HUES6 (cell line): ENCODE data around the gene PRR22.

Experiments
- H3K27ac ChIP-seq: 2 replicates; pipeline ENCODE4 v1.7.0; 2013; ENCODE audit warnings: low read depth, mild to moderate bottlenecking, low read length, inconsistent platforms
- H3K27me3 ChIP-seq: 2 replicates; pipeline ENCODE4 v1.6.1; 2013; ENCODE audit warnings: low read length; ENCODE audit not compliant: control insufficient read depth, insufficient read depth
- H3K36me3 ChIP-seq: 2 replicates; pipeline ENCODE4 v1.6.1; 2013; ENCODE audit warnings: low read length; ENCODE audit not compliant: control insufficient read depth, insufficient read depth
- H3K4me1 ChIP-seq: 2 replicates; pipeline ENCODE4 v1.6.1; 2013; ENCODE audit warnings: low read length; ENCODE audit not compliant: control insufficient read depth, insufficient read depth
- H3K4me3 ChIP-seq: 2 replicates; pipeline ENCODE4 v1.5.1; 2013; ENCODE audit warnings: low read depth, low read length
- H3K9ac ChIP-seq: one replicate; pipeline ENCODE4 v1.6.1; 2013; ENCODE audit warnings: mild to moderate bottlenecking, low read length
- H3K9me3 ChIP-seq: 2 replicates; pipeline ENCODE4 v1.6.1; 2013; ENCODE audit warnings: low read depth, low read length; ENCODE audit not compliant: control insufficient read depth, insufficient read depth

The PRR22 gene

GRCh38 chr19:5825178-5825577 is 40.6 kb upstream of the PRR22 start:
- Histone ChIP-seq H3K27me3 (no peaks in the 10 kb centered on the region; the same call in 1 of the 2 replicates), H3K9ac (no peak overlapping the region), H3K36me3 (no peaks in the 10 kb centered on the region), H3K9me3 (no peaks in the 10 kb centered on the region), H3K4me3 (no peak overlapping the region), H3K4me1 (peaks cover 11% of the 10 kb centered on the region; the same call in 1 of the 2 replicates), H3K27ac (no peak overlapping the region)

- Histone ChIP-seq H3K4me1 (peaks cover 11% of the 10 kb centered on the region; the same call in 1 of the 2 replicates), H3K9me3 (no peaks in the 10 kb centered on the region), H3K36me3 (no peaks in the 10 kb centered on the region), H3K4me3 (no peak overlapping the region), H3K9ac (no peak overlapping the region), H3K27ac (no peak overlapping the region), H3K27me3 (no peaks in the 10 kb centered on the region; the same call in 1 of the 2 replicates)
Measured at GRCh38 chr19:5824751-5825150, 40.2 kb upstream of the PRR22 start.

GRCh38 chr19:5823579-5824281 is 39.2 kb upstream of the PRR22 start:
- no peak overlapping the region for H3K4me3 ChIP-seq
- no peaks in the 10 kb centered on the region for H3K9me3 ChIP-seq
- H3K27ac ChIP-seq = no peak overlapping the region
- no peak overlapping the region for H3K9ac ChIP-seq
- no peaks in the 10 kb centered on the region for H3K36me3 ChIP-seq
- H3K4me1 ChIP-seq = peaks cover 6% of the 10 kb centered on the region; the same call in 1 of the 2 replicates
- no peaks in the 10 kb centered on the region; the same call in 1 of the 2 replicates for H3K27me3 ChIP-seq

- Histone ChIP-seq H3K4me3 (no peak overlapping the region), H3K9me3 (no peaks in the 10 kb centered on the region), H3K36me3 (no peaks in the 10 kb centered on the region), H3K27me3 (no peaks in the 10 kb centered on the region; the same call in 1 of the 2 replicates), H3K4me1 (peaks cover 6% of the 10 kb centered on the region; the same call in 1 of the 2 replicates), H3K9ac (no peak overlapping the region), H3K27ac (no peak overlapping the region)
Measured at GRCh38 chr19:5822181-5822844, 37.8 kb upstream of the PRR22 start.

- H3K27me3 ChIP-seq = no peaks in the 10 kb centered on the region; the same call in 1 of the 2 replicates
- H3K27ac ChIP-seq = no peak overlapping the region
- H3K9me3 ChIP-seq = no peaks in the 10 kb centered on the region
- no peaks in the 10 kb centered on the region for H3K36me3 ChIP-seq
- H3K4me1 ChIP-seq = peaks cover 4% of the 10 kb centered on the region; the same call in 1 of the 2 replicates
- H3K9ac ChIP-seq = no peak overlapping the region
- no peak overlapping the region for H3K4me3 ChIP-seq
Measured at GRCh38 chr19:5821521-5822180, 37.1 kb upstream of the PRR22 start.

- no peaks in the 10 kb centered on the region for H3K36me3 ChIP-seq
- no peaks in the 10 kb centered on the region for H3K4me1 ChIP-seq
- no peaks in the 10 kb centered on the region; the same call in 1 of the 2 replicates for H3K27me3 ChIP-seq
- no peaks in the 10 kb centered on the region for H3K9me3 ChIP-seq
- no peak overlapping the region for H3K4me3 ChIP-seq
- no peak overlapping the region for H3K27ac ChIP-seq
- no peak overlapping the region for H3K9ac ChIP-seq
Measured at GRCh38 chr19:5820785-5821184, 36.2 kb upstream of the PRR22 start.

GRCh38 chr19:5818594-5818993 is 34.0 kb upstream of the PRR22 start:
- Histone ChIP-seq H3K4me1 (no peaks in the 10 kb centered on the region), H3K27me3 (no peaks in the 10 kb centered on the region; the same call in 1 of the 2 replicates), H3K36me3 (no peaks in the 10 kb centered on the region), H3K9me3 (no peaks in the 10 kb centered on the region), H3K27ac (no peak overlapping the region), H3K9ac (no peak overlapping the region), H3K4me3 (no peak overlapping the region)

GRCh38 chr19:5817218-5817617 is 32.7 kb upstream of the PRR22 start:
- H3K9ac ChIP-seq = no peak overlapping the region
- no peak overlapping the region for H3K27ac ChIP-seq
- H3K4me3 ChIP-seq = no peak overlapping the region
- H3K27me3 ChIP-seq = no peaks in the 10 kb centered on the region; the same call in 1 of the 2 replicates
- no peaks in the 10 kb centered on the region for H3K4me1 ChIP-seq
- H3K9me3 ChIP-seq = no peaks in the 10 kb centered on the region
- no peaks in the 10 kb centered on the region for H3K36me3 ChIP-seq

GRCh38 chr19:5814852-5815246 is 30.3 kb upstream of the PRR22 start:
- Histone ChIP-seq H3K27me3 (no peaks in the 10 kb centered on the region; the same call in 1 of the 2 replicates), H3K9ac (no peak overlapping the region), H3K9me3 (no peaks in the 10 kb centered on the region), H3K4me3 (no peak overlapping the region), H3K27ac (no peak overlapping the region), H3K4me1 (no peaks in the 10 kb centered on the region), H3K36me3 (no peaks in the 10 kb centered on the region)

- no peaks in the 10 kb centered on the region; the same call in 1 of the 2 replicates for H3K27me3 ChIP-seq
- H3K9ac ChIP-seq = no peak overlapping the region
- H3K27ac ChIP-seq = no peak overlapping the region
Measured at GRCh38 chr19:5814123-5814851, 29.7 kb upstream of the PRR22 start.

More at GRCh38 chr19:5814123-5814851, 29.7 kb upstream of the PRR22 start:
- Histone ChIP-seq H3K4me3 (no peak overlapping the region), H3K36me3 (no peaks in the 10 kb centered on the region), H3K9me3 (no peaks in the 10 kb centered on the region), H3K4me1 (no peaks in the 10 kb centered on the region)
